Ascending aorta (tissue), 2 donors: Measurements from ENCODE around the gene SMARCE1. TPM values are rescaled to one million over a fixed set of nuclear protein-coding genes. Genes with fewer than 3 reads are reported as not detected.
A peak's percentile ranks its signal among the peaks of the same experiment; 100 is the strongest.

Source experiments
- DNase-seq, 2 donors: peaks; one replicate each; pipeline ENCODE4 v3.0.0-alpha.2; 2019; ENCODE audit warnings: low spot score in 2 of 2
- H3K27ac ChIP-seq, 2 donors: fragments of 200-600 bp; sonication (generic); one replicate each; pipeline ENCODE4 v1.5.1; 2016 to 2017; ENCODE audit warnings: mild to moderate bottlenecking in 1 of 2
- H3K27me3 ChIP-seq: fragments of 200-600 bp; sonication (generic); one replicate; pipeline ENCODE4 v1.5.1; 2017
- H3K36me3 ChIP-seq, 2 donors: fragments of 200-600 bp; sonication (generic); one replicate each; pipeline ENCODE4 v1.5.1; 2016
- H3K4me1 ChIP-seq, 2 donors: fragments of 200-600 bp; sonication (generic); one replicate each; pipeline ENCODE4 v1.5.1; 2016 to 2017; ENCODE audit warnings: mild to moderate bottlenecking in 1 of 2
- H3K4me3 ChIP-seq, 2 donors: fragments of 200-600 bp; sonication (generic); one replicate each; pipeline ENCODE4 v1.5.1; 2016 to 2017; ENCODE audit warnings: mild to moderate bottlenecking in 1 of 2
- H3K9me3 ChIP-seq, 2 donors: fragments of 200-600 bp; sonication (generic); one replicate each; pipeline ENCODE4 v1.5.1; 2016
- intact Hi-C: fragments of 100-400 bp; cut with DNase I; formaldehyde crosslinking; loops from one replicate; pipeline ENCODE4 v1.15.1; 2023
- total RNA-seq: library from RNA; depleted of rRNA; stranded (reverse); fragments of >200 nt; gene quantifications from one replicate; pipeline ENCODE4 v1.1.0, GENCODE V29; 2016
- TF ChIP-seq, protein P1 (sequence below), 3 experiments: fragments of 200-600 bp in 2 of 3; fragments of 450-650 bp in 1 of 3; sonication (generic) in 2 of 3; IDR thresholded peaks; one replicate each; pipeline ENCODE4 v1.5.1; 2016 to 2019; ENCODE audit warnings: antibody characterized with exemption in 3 of 3, mild to moderate bottlenecking in 1 of 3, moderate library complexity in 1 of 3

SMARCE1 gene
- 147 TPM for total RNA-seq

DNA sequence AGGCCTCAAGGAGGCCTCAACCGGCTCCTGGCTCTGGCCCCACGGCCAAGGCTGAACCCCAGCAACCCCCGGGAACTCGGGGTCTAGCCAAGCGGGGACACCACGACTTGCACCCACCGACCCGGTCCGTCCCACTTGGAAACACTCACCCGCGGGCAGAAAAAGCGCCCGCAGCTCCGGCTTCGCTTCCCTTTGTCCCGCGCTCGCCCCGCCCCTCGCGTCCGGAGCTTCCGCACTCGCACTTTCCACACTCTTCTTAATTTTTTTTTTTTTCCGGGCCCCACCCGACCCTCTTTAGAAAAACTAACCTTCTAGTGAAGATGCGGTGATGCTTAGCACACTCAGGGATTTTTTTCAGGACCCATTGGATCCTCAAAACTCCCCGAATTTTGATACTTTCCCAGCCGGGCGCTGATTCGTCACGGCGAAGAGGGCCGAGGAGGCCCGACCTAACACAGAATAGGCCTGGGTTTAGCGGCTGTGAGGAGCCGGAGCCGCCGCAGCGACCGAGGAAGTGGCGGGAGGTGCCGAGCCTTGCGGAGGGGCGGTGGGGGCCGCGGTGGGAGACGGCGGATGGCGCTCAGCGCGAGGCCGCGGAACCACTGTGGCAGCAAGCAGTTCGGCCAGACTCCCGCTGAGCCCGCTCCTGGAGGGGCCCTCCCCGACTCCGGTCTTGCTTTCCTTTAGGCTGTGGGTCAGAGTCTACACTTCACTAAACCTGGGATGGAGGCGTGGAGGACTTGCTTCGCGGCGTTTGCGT, at the start of gene SMARCE1:
Gene SMARCE1 (minus strand): TSS at position 195 of the 760 bp plus-strand sequence. CDS start 2,016 bp downstream, outside the sequence.
- peak in 1 of 2 donors; percentile 80 for DNase-seq
- intact Hi-C loops: loop anchor here (5.0 to 10.0 kb wide), 3 partner anchors 177 to 1039 kb away; partner anchors contain the start of genes EIF1 and KRT10
- peak within 1 kb of the TSS; percentile 98 to 99 for H3K27ac ChIP-seq
- TF ChIP-seq, protein P1, sequence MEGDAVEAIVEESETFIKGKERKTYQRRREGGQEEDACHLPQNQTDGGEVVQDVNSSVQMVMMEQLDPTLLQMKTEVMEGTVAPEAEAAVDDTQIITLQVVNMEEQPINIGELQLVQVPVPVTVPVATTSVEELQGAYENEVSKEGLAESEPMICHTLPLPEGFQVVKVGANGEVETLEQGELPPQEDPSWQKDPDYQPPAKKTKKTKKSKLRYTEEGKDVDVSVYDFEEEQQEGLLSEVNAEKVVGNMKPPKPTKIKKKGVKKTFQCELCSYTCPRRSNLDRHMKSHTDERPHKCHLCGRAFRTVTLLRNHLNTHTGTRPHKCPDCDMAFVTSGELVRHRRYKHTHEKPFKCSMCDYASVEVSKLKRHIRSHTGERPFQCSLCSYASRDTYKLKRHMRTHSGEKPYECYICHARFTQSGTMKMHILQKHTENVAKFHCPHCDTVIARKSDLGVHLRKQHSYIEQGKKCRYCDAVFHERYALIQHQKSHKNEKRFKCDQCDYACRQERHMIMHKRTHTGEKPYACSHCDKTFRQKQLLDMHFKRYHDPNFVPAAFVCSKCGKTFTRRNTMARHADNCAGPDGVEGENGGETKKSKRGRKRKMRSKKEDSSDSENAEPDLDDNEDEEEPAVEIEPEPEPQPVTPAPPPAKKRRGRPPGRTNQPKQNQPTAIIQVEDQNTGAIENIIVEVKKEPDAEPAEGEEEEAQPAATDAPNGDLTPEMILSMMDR (IDR thresholded peaks at IDR 0.05): no peak
- H3K4me1 ChIP-seq: peaks cover 15 to 31% of the 10 kb centered on the region in 2 donors
- no peaks in the 10 kb centered on the region for H3K27me3 ChIP-seq
- peaks cover 5 to 23% of the 10 kb centered on the region in 2 donors for H3K36me3 ChIP-seq
- no peaks in the 10 kb centered on the region for H3K9me3 ChIP-seq
- peak within 1 kb of the TSS; percentile 79 to 96 for H3K4me3 ChIP-seq

DNA sequence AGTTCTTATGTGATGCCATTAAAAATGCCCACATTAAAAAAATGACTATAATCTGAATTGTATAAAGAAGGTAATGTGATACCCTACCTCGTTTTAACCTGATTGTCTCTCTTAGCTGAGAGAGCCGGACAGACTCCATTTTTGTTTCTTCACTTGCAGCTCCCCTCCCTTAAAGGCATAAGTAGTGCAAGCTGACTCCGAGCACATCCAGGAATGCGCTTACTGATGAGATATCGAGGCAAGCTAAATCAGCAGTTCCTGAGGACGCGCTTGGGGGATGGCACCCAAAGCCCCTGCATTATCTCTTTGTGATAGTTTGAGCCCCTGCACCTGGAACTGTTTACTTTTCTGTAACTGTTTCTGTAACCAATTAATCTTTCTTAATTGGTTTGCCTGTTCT, 49.7 kb upstream of the SMARCE1 start:
- TF ChIP-seq, protein P1 (IDR thresholded peaks at IDR 0.05): no peak
- no peaks in the 10 kb centered on the region for H3K36me3 ChIP-seq
- no peak overlapping the region for H3K4me3 ChIP-seq
- no peak overlapping the region for H3K27ac ChIP-seq
- no peaks in the 10 kb centered on the region for H3K9me3 ChIP-seq
- H3K4me1 ChIP-seq: no peaks in the 10 kb centered on the region
- intact Hi-C loops: no loop called here
- H3K27me3 ChIP-seq: no peaks in the 10 kb centered on the region
- DNase-seq: no peak

GRCh38 chr17:40696651-40697072, 49.0 kb upstream of the SMARCE1 start:
- no peak overlapping the region for H3K4me3 ChIP-seq
- no peak for DNase-seq
- intact Hi-C loops: no loop called here
- H3K36me3 ChIP-seq: no peaks in the 10 kb centered on the region
- TF ChIP-seq, protein P1 (IDR thresholded peaks at IDR 0.05): no peak
- H3K27ac ChIP-seq: no peak overlapping the region
- H3K4me1 ChIP-seq: no peaks in the 10 kb centered on the region
- H3K9me3 ChIP-seq: no peaks in the 10 kb centered on the region
- no peaks in the 10 kb centered on the region for H3K27me3 ChIP-seq

- Histone ChIP-seq H3K9me3 (no peaks in the 10 kb centered on the region), H3K27ac (no peak overlapping the region), H3K36me3 (no peaks in the 10 kb centered on the region), H3K27me3 (no peaks in the 10 kb centered on the region), H3K4me3 (no peak overlapping the region), H3K4me1 (no peaks in the 10 kb centered on the region)
- TF ChIP-seq, protein P1 (IDR thresholded peaks at IDR 0.05): no peak
- no peak for DNase-seq
- intact Hi-C loops: no loop called here
Observed at GRCh38 chr17:40695874-40696472, 48.4 kb upstream of the SMARCE1 start.

DNA sequence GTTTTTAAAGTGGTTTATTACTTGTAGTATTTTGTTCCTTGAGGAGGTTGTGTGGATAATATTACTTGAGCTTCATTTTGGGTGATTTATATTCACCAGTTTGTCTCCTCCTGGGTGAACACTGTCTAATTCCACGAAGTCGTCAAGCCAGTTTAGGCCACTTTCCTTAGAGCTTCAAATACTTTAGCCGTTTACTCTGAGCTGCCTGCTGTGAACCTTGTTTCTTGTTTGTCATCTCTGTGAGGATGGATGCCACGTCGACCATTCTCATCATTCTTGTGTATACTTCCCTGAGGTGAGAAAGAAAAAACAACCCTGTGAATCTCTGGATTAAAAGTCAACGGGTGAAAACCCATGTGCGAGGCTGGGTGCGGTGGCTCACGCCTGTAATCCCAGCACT, 47.0 kb upstream of the SMARCE1 start:
- DNase-seq: no peak
- TF ChIP-seq, protein P1 (IDR thresholded peaks at IDR 0.05): no peak
- no peaks in the 10 kb centered on the region for H3K36me3 ChIP-seq
- H3K4me1 ChIP-seq: no peaks in the 10 kb centered on the region
- no peaks in the 10 kb centered on the region for H3K27me3 ChIP-seq
- no peak overlapping the region for H3K4me3 ChIP-seq
- intact Hi-C loops: no loop called here
- no peaks in the 10 kb centered on the region for H3K9me3 ChIP-seq
- H3K27ac ChIP-seq: no peak overlapping the region
